Ovary (tissue), 9 donors: Measurements from ENCODE around the gene TBC1D16. TPM values are rescaled to one million over a fixed set of nuclear protein-coding genes. Genes with fewer than 3 reads are reported as not detected.

Source experiments
- DNase-seq, 5 donors: peaks; one replicate each; pipeline ENCODE4 v3.0.0-alpha.2; 2019 to 2020
- H3K27ac ChIP-seq, 2 donors: fragments of 200-600 bp; one replicate each; pipeline versions ENCODE4 v1.5.1 to v1.8.0; 2019 to 2022
- H3K27me3 ChIP-seq: fragments of 200-600 bp; one replicate; pipeline ENCODE4 v1.8.0; 2022
- H3K36me3 ChIP-seq: fragments of 200-600 bp; sonication (generic); one replicate; pipeline ENCODE4 v1.5.1; 2019
- H3K4me1 ChIP-seq: one replicate; pipeline ENCODE4 v1.8.1; 2013; ENCODE audit warnings: mild to moderate bottlenecking, moderate library complexity; ENCODE audit not compliant: insufficient read depth
- H3K4me3 ChIP-seq: fragments of 200-600 bp; sonication (generic); one replicate; pipeline ENCODE4 v1.5.1; 2017
- H3K9me3 ChIP-seq, 2 donors: fragments of 200-600 bp in 1 of 2; sonication (generic) in 1 of 2; one replicate each; pipeline versions ENCODE4 v1.5.1 to v1.8.1; 2013 to 2019; ENCODE audit warnings: mild to moderate bottlenecking in 1 of 2, moderate library complexity in 1 of 2
- CTCF ChIP-seq, 3 donors: fragments of 450-650 bp in 2 of 3; fragments of 200-600 bp in 1 of 3; IDR thresholded peaks; one replicate each; pipeline versions ENCODE4 v1.5.1 to v1.8.0; 2016 to 2022; ENCODE audit warnings: antibody characterized with exemption in 3 of 3, mild to moderate bottlenecking in 1 of 3
- EP300 ChIP-seq: sonication (generic); formaldehyde crosslinking; IDR thresholded peaks from one replicate; pipeline ENCODE4 v1.6.1; 2017; ENCODE audit warnings: antibody characterized with exemption
- POLR2A ChIP-seq: fragments of 450-650 bp; IDR thresholded peaks from one replicate; pipeline ENCODE4 v1.6.1; 2017; ENCODE audit warnings: antibody characterized with exemption, mild to moderate bottlenecking, moderate library complexity
- WGBS, 3 donors: extraction: QIAGEN DNeasy Blood & Tissue Kit in 1 of 3; methylation state at CpG; one replicate each; pipeline versions ENCODE4 v1.1.5 to v1.1.7; 2013 to 2017; 5-methylcytosine and 5-hydroxymethylcytosine counted together
- intact Hi-C, 4 donors: fragments of 100-400 bp; cut with DNase I; formaldehyde crosslinking; loops; one replicate each; pipeline versions ENCODE4 v1.11.0 to v1.15.1; 2022 to 2023
- polyA plus RNA-seq, 2 donors: library from polyadenylated mRNA; stranded (reverse); fragments of 200-250 nt in 1 of 2; fragments of 350-450 nt in 1 of 2; fragmentation: Illumina TruSeq in 1 of 2; extraction: RNeasy Lipid Tissue Mini Kit (QIAGEN cat#74804) in 1 of 2; gene quantifications; one replicate each; pipeline ENCODE4 v1.2.3, GENCODE V29; 2013 to 2014
- total RNA-seq, 7 donors: library from RNA; depleted of rRNA in 2 of 7; stranded (reverse); fragments of >200 nt in 2 of 7; fragmentation: NEBNext Ultra II Directional in 3 of 7; extraction: Animal tissue kit (Norgen Biotek cat#: 25700) in 3 of 7; gene quantifications; one replicate each; pipeline versions ENCODE4 v1.1.0 to v1.2.4, GENCODE V29; 2016 to 2023
- donor health status: DM: no; HTN: no; CAD: no; lungs with moderate emphysema.
- donor health status: DM: no; HTN: no; CAD: no.
- donor health status: Bipolar disorder and iron deficiency.
- donor health status: DM: yes; HTN: yes; CAD: no.
- donor health status: DM: no; HTN: no; CAD: no.
- donor health status: DM: yes; HTN: yes; CAD: no.

TBC1D16 gene
- total and polyA plus RNA-seq, 9 donors: 9.3 to 40.5 (median 27.1) TPM

- DNase-seq: peak in 1 of 5 donors; percentile 3
- Histone ChIP-seq H3K27ac (peak overlapping the region in 1 of 2 donors; percentile 40), H3K9me3 (no peaks in the 10 kb centered on the region), H3K27me3 (no peaks in the 10 kb centered on the region), H3K36me3 (no peaks in the 10 kb centered on the region), H3K4me1 (peaks cover 15% of the 10 kb centered on the region), H3K4me3 (no peak overlapping the region)
- intact Hi-C loops: no loop called here
- TF ChIP-seq CTCF (IDR thresholded peaks at IDR 0.05) (no peak), POLR2A (no peak), EP300 (no peak)
These were observed 82.3 kb downstream of the TBC1D16 start for GRCh38 chr17:79953335-79953734.

- intact Hi-C loops: no loop called here
- Histone ChIP-seq H3K4me1 (peaks cover 15% of the 10 kb centered on the region), H3K9me3 (no peaks in the 10 kb centered on the region), H3K27ac (peak overlapping the region; percentile 40 to 44), H3K36me3 (no peaks in the 10 kb centered on the region), H3K27me3 (no peaks in the 10 kb centered on the region), H3K4me3 (no peak overlapping the region)
- WGBS, 3 donors: 14 to 44% (median 14%) methylated on average over 8 of the region's 8 CpGs
- DNase-seq: peak in 2 of 5 donors; percentile 15 to 23
- TF ChIP-seq POLR2A (no peak), EP300 (no peak), CTCF (IDR thresholded peaks at IDR 0.05) (no peak)
These were observed 82.8 kb downstream of the TBC1D16 start for GRCh38 chr17:79952901-79953300.

GRCh38 chr17:79952265-79952877 lies 83.3 kb downstream of the TBC1D16 start:
- no peaks in the 10 kb centered on the region for H3K36me3 ChIP-seq
- WGBS, 3 donors: 18 to 31% (median 22%) methylated on average over 34 to 36 of the region's 36 CpGs
- TF ChIP-seq CTCF (IDR thresholded peaks at IDR 0.05): no peak
- TF ChIP-seq POLR2A: no peak
- TF ChIP-seq EP300: no peak
- H3K27ac ChIP-seq: peak overlapping the region; percentile 40 to 44
- peaks cover 15% of the 10 kb centered on the region for H3K4me1 ChIP-seq
- intact Hi-C loops: no loop called here
- no peak overlapping the region for H3K4me3 ChIP-seq
- no peaks in the 10 kb centered on the region for H3K9me3 ChIP-seq
- H3K27me3 ChIP-seq: no peaks in the 10 kb centered on the region
- DNase-seq: peak in 3 of 5 donors; percentile 17 to 31 (median 27)

- H3K27me3 ChIP-seq: no peaks in the 10 kb centered on the region
- H3K9me3 ChIP-seq: no peaks in the 10 kb centered on the region
- intact Hi-C loops: no loop called here
- no peak for TF ChIP-seq EP300
- 17 to 20% (median 19%) methylated on average over 31 of the region's 31 CpGs for WGBS, 3 donors
- peak; percentile 56 to 75 (median 66) for DNase-seq
- peak overlapping the region in 1 of 2 donors; percentile 40 for H3K27ac ChIP-seq
- no peaks in the 10 kb centered on the region for H3K36me3 ChIP-seq
- peaks cover 15% of the 10 kb centered on the region for H3K4me1 ChIP-seq
- H3K4me3 ChIP-seq: no peak overlapping the region
These were observed 84.1 kb downstream of the TBC1D16 start for GRCh38 chr17:79951361-79952264.

- H3K36me3 ChIP-seq: no peaks in the 10 kb centered on the region
- H3K27me3 ChIP-seq: no peaks in the 10 kb centered on the region
- H3K4me1 ChIP-seq: peaks cover 15% of the 10 kb centered on the region
- H3K9me3 ChIP-seq: no peaks in the 10 kb centered on the region
- DNase-seq: peak in 4 of 5 donors; percentile 7 to 36 (median 23)
- no peak overlapping the region for H3K4me3 ChIP-seq
- no peak for TF ChIP-seq POLR2A
- no peak for TF ChIP-seq CTCF (IDR thresholded peaks at IDR 0.05)
- no peak for TF ChIP-seq EP300
- intact Hi-C loops: no loop called here
- 84 to 88% (median 85%) methylated on average over 17 of the region's 17 CpGs for WGBS, 3 donors
- peak overlapping the region in 1 of 2 donors; percentile 40 for H3K27ac ChIP-seq
These were observed 84.9 kb downstream of the TBC1D16 start for GRCh38 chr17:79950751-79951150.
